Measurements from ENCODE around the gene SURF4.

SURF4 gene

DNA sequence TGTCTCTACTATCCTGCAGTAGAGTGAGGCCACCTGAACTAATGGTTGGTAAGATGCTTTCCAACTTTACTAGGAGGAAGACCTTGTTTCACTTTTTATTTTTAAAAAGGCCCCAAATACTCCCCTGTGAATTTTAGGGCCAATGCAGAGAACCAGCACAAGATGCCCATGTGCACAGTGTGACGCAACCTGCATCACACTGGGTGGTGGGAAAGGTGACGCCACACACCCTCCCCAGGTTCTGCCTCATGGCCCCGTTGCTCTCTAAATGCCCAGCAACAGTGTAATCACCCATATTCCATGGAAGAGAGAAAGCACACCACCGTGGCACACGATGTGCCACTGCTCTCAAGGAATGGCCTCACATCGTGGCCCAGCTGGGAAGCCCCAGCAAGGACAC lies 6.4 kb downstream of the SURF4 start:
- peak overlapping the region; percentile 68 for H3K4ac ChIP-seq (ENCODE audit: low read depth, low read length)
- peak in 1 of 2 donors; percentile 1 for DNase-seq
- H3K9ac ChIP-seq (ENCODE audit: low read length) = no peak overlapping the region
- peaks cover 26% of the 10 kb centered on the region for H3K79me2 ChIP-seq (ENCODE audit: control insufficient read depth, insufficient read depth, low read length, poor library complexity)
- H3K9me3 ChIP-seq (ENCODE audit: insufficient read depth, low read depth, low read length) = peaks cover 1% of the 10 kb centered on the region
- no peaks in the 10 kb centered on the region for H3K79me1 ChIP-seq (ENCODE audit: low read length)
- no peak overlapping the region for H4K91ac ChIP-seq (ENCODE audit: low read depth, low read length)
- no peak overlapping the region for H3K27ac ChIP-seq (ENCODE audit: low read depth, low read length)
- H2BK120ac ChIP-seq (ENCODE audit: insufficient read depth, low read length, poor library complexity) = no peak overlapping the region
- H3K4me1 ChIP-seq (ENCODE audit: control insufficient read depth in 1 of 2, insufficient read depth in 2 of 2, low read length in 2 of 2) = peaks cover 6 to 7% of the 10 kb centered on the region in 2 experiments
- H2AK5ac ChIP-seq (ENCODE audit: low read length) = no peak overlapping the region
- H3K23ac ChIP-seq (ENCODE audit: low read length) = no peak overlapping the region
- no peak overlapping the region for H2BK5ac ChIP-seq (ENCODE audit: low read depth, low read length, poor library complexity)
- no peak overlapping the region for H3K14ac ChIP-seq (ENCODE audit: low read length)
- no peak overlapping the region for H4K12ac ChIP-seq (ENCODE audit: low read depth, low read length)
- no peak overlapping the region for H2AFZ ChIP-seq (ENCODE audit: insufficient read depth, low read length, poor library complexity)
- H3K4me3 ChIP-seq (ENCODE audit: low read depth, low read length) = no peak overlapping the region
- no peak overlapping the region for H3K18ac ChIP-seq (ENCODE audit: low read length)
- H2BK12ac ChIP-seq (ENCODE audit: low read length) = no peak overlapping the region
- no peak overlapping the region for H4K8ac ChIP-seq (ENCODE audit: low read depth, low read length)
- H3K27me3 ChIP-seq (ENCODE audit: insufficient read depth, low read length) = no peaks in the 10 kb centered on the region
- H3K36me3 ChIP-seq (ENCODE audit: control insufficient read depth in 1 of 2, insufficient read depth in 2 of 2, low read length in 2 of 2) = peaks cover 71 to 82% of the 10 kb centered on the region in 2 experiments
- WGBS (ENCODE audit: extremely low coverage, insufficient coverage, insufficient read length) = no CpG with 5 or more reads among the region's 6 CpGs
- no peak overlapping the region for H3K4me2 ChIP-seq (ENCODE audit: low read length)

DNA sequence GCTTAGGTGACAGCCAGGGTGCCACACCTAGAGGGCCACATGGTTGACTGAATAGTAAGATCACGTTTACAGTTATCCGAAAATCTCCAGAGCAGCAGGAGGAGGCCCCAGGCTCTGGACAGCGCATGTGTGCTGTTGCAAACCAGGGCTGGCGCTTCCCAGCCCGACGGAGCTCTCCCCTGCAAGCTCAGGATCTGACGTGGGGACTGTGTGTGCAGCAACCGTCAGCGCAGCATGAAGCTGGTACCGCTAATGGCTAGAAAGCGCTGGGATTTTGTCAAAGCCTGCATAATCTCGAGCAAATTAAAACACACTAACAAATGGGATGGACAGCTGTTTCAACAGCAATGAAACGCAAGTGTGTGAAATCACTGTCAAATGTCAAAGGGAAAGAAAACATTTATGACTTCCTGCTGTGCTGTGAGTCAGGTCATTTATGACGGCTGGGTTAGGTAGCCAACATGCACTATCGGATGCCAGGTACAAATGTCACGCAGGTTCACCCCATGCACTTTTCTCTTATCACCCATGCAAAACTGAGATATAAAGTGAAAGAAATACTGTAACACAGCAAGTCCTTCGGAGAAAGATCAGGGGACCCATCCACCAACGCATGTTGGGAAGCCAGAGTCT lies 7.5 kb downstream of the SURF4 start:
- no peak overlapping the region for H4K12ac ChIP-seq (ENCODE audit: low read depth, low read length)
- no CpG with 5 or more reads among the region's 18 CpGs for WGBS (ENCODE audit: extremely low coverage, insufficient coverage, insufficient read length)

DNA sequence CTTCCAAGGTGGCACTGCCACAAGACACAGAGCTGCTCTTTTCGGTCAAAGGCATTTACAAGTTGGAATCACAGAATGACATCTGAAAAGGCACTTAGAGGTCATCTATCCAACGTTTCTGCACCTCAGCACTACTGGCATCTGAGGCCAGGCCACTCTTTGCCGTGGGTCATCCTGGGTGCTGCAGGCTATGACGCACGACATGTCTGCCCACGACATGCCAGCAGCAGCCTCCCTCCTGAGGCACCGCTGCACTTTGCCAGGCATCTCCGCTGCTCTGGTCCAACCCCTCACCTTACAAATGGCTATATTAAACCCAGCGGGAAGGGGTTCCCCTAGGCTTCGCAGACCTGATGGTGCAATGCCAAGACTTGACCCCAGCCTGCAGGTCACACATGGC lies 8.1 kb downstream of the SURF4 start:
- peak overlapping the region; percentile 53 for H3K4ac ChIP-seq (ENCODE audit: low read depth, low read length)
- no peaks in the 10 kb centered on the region for H3K79me1 ChIP-seq (ENCODE audit: low read length)
- no peak overlapping the region for H2BK12ac ChIP-seq (ENCODE audit: low read length)
- H3K14ac ChIP-seq (ENCODE audit: low read length) = no peak overlapping the region
- no peak overlapping the region for H4K8ac ChIP-seq (ENCODE audit: low read depth, low read length)
- no peak overlapping the region for H3K27ac ChIP-seq (ENCODE audit: low read depth, low read length)
- peaks cover 1% of the 10 kb centered on the region for H3K9me3 ChIP-seq (ENCODE audit: insufficient read depth, low read depth, low read length)
- DNase-seq = no peak
- H3K4me3 ChIP-seq (ENCODE audit: low read depth, low read length) = no peak overlapping the region
- no peak overlapping the region for H2AK5ac ChIP-seq (ENCODE audit: low read length)
- no peak overlapping the region for H2BK5ac ChIP-seq (ENCODE audit: low read depth, low read length, poor library complexity)
- no peaks in the 10 kb centered on the region for H3K27me3 ChIP-seq (ENCODE audit: insufficient read depth, low read length)
- H3K4me2 ChIP-seq (ENCODE audit: low read length) = no peak overlapping the region
- no peak overlapping the region for H2BK120ac ChIP-seq (ENCODE audit: insufficient read depth, low read length, poor library complexity)
- no peak overlapping the region for H3K9ac ChIP-seq (ENCODE audit: low read length)
- H4K12ac ChIP-seq (ENCODE audit: low read depth, low read length) = no peak overlapping the region
- peaks cover 22% of the 10 kb centered on the region for H3K79me2 ChIP-seq (ENCODE audit: control insufficient read depth, insufficient read depth, low read length, poor library complexity)
- H3K36me3 ChIP-seq (ENCODE audit: control insufficient read depth in 1 of 2, insufficient read depth in 2 of 2, low read length in 2 of 2) = peaks cover 76 to 89% of the 10 kb centered on the region in 2 experiments
- H3K23ac ChIP-seq (ENCODE audit: low read length) = no peak overlapping the region
- no peak overlapping the region for H4K91ac ChIP-seq (ENCODE audit: low read depth, low read length)
- H2AFZ ChIP-seq (ENCODE audit: insufficient read depth, low read length, poor library complexity) = no peak overlapping the region
- no peak overlapping the region for H3K18ac ChIP-seq (ENCODE audit: low read length)
- H3K4me1 ChIP-seq (ENCODE audit: control insufficient read depth in 1 of 2, insufficient read depth in 2 of 2, low read length in 2 of 2) = peaks cover 6 to 7% of the 10 kb centered on the region in 2 experiments
- WGBS (ENCODE audit: extremely low coverage, insufficient coverage, insufficient read length) = no CpG with 5 or more reads among the region's 10 CpGs

More for the DNA sequence above, 7.5 kb downstream of the SURF4 start:
- Histone ChIP-seq H3K27ac (ENCODE audit: low read depth, low read length) (no peak overlapping the region), H4K8ac (ENCODE audit: low read depth, low read length) (no peak overlapping the region), H3K18ac (ENCODE audit: low read length) (no peak overlapping the region), H3K4ac (ENCODE audit: low read depth, low read length) (peak overlapping the region; percentile 53), H3K4me2 (ENCODE audit: low read length) (no peak overlapping the region), H2AFZ (ENCODE audit: insufficient read depth, low read length, poor library complexity) (no peak overlapping the region), H3K14ac (ENCODE audit: low read length) (no peak overlapping the region), H4K91ac (ENCODE audit: low read depth, low read length) (no peak overlapping the region), H2BK12ac (ENCODE audit: low read length) (no peak overlapping the region), H3K36me3 (ENCODE audit: control insufficient read depth in 1 of 2, insufficient read depth in 2 of 2, low read length in 2 of 2) (peaks cover 77 to 89% of the 10 kb centered on the region in 2 experiments), H3K4me1 (ENCODE audit: control insufficient read depth in 1 of 2, insufficient read depth in 2 of 2, low read length in 2 of 2) (peaks cover 6 to 7% of the 10 kb centered on the region in 2 experiments), H2BK120ac (ENCODE audit: insufficient read depth, low read length, poor library complexity) (no peak overlapping the region), H3K9me3 (ENCODE audit: insufficient read depth, low read depth, low read length) (peaks cover 1% of the 10 kb centered on the region), H2BK5ac (ENCODE audit: low read depth, low read length, poor library complexity) (no peak overlapping the region), H3K23ac (ENCODE audit: low read length) (no peak overlapping the region), H3K79me1 (ENCODE audit: low read length) (no peaks in the 10 kb centered on the region), H2AK5ac (ENCODE audit: low read length) (no peak overlapping the region), H3K79me2 (ENCODE audit: control insufficient read depth, insufficient read depth, low read length, poor library complexity) (peaks cover 26% of the 10 kb centered on the region), H3K27me3 (ENCODE audit: insufficient read depth, low read length) (no peaks in the 10 kb centered on the region), H3K4me3 (ENCODE audit: low read depth, low read length) (no peak overlapping the region), H3K9ac (ENCODE audit: low read length) (no peak overlapping the region)
- DNase-seq = no peak

DNA sequence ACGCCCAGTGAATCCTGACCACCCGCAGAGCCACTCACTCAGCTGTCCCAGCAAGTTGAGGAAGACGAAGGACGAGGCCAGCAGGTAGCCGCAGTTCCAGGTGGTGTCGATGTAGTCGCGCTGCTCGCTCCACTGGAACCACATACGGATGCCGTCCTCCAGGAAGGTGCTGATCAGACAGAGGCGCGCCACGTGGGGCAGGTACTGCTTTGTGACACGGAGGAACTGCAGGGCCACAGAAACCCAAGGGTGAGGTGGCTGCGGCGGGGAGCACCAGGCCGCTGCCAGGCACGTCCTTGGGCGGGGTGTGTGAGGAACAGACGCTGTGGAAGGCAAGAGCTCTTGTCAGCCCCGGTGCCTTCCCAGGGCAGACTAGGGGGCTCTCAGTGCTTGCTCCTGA lies 8.6 kb downstream of the SURF4 start:
- no CpG with 5 or more reads among the region's 22 CpGs for WGBS (ENCODE audit: extremely low coverage, insufficient coverage, insufficient read length)
- no peak overlapping the region for H4K91ac ChIP-seq (ENCODE audit: low read depth, low read length)
- no peak overlapping the region for H2AK5ac ChIP-seq (ENCODE audit: low read length)
- H2BK120ac ChIP-seq (ENCODE audit: insufficient read depth, low read length, poor library complexity) = no peak overlapping the region
- peaks cover 1% of the 10 kb centered on the region for H3K9me3 ChIP-seq (ENCODE audit: insufficient read depth, low read depth, low read length)
- no peak overlapping the region for H2BK5ac ChIP-seq (ENCODE audit: low read depth, low read length, poor library complexity)
- H3K27ac ChIP-seq (ENCODE audit: low read depth, low read length) = no peak overlapping the region
- no peak overlapping the region for H4K8ac ChIP-seq (ENCODE audit: low read depth, low read length)
- no peak overlapping the region for H3K23ac ChIP-seq (ENCODE audit: low read length)
- H3K9ac ChIP-seq (ENCODE audit: low read length) = no peak overlapping the region
- H3K4me2 ChIP-seq (ENCODE audit: low read length) = no peak overlapping the region
- H3K4me3 ChIP-seq (ENCODE audit: low read depth, low read length) = no peak overlapping the region
- peaks cover 78 to 89% of the 10 kb centered on the region in 2 experiments for H3K36me3 ChIP-seq (ENCODE audit: control insufficient read depth in 1 of 2, insufficient read depth in 2 of 2, low read length in 2 of 2)
- H2BK12ac ChIP-seq (ENCODE audit: low read length) = no peak overlapping the region
- H3K4ac ChIP-seq (ENCODE audit: low read depth, low read length) = no peak overlapping the region
- no peaks in the 10 kb centered on the region for H3K79me1 ChIP-seq (ENCODE audit: low read length)
- no peak overlapping the region for H3K18ac ChIP-seq (ENCODE audit: low read length)
- peaks cover 21% of the 10 kb centered on the region for H3K79me2 ChIP-seq (ENCODE audit: control insufficient read depth, insufficient read depth, low read length, poor library complexity)
- no peak for DNase-seq
- H3K14ac ChIP-seq (ENCODE audit: low read length) = no peak overlapping the region
- no peaks in the 10 kb centered on the region for H3K27me3 ChIP-seq (ENCODE audit: insufficient read depth, low read length)
- H4K12ac ChIP-seq (ENCODE audit: low read depth, low read length) = no peak overlapping the region
- peaks cover 6 to 7% of the 10 kb centered on the region in 2 experiments for H3K4me1 ChIP-seq (ENCODE audit: control insufficient read depth in 1 of 2, insufficient read depth in 2 of 2, low read length in 2 of 2)
- H2AFZ ChIP-seq (ENCODE audit: insufficient read depth, low read length, poor library complexity) = no peak overlapping the region

All from trophoblast cell (in vitro differentiated cells and primary cell).